Spleen (tissue), 3 donors: ENCODE results near the gene ADGRL3.

Experiments used
- POLR2A ChIP-seq, 3 donors: fragments of 450-650 bp; IDR thresholded peaks; one replicate each; pipeline ENCODE4 v1.5.1; 2017; ENCODE audit warnings: antibody characterized with exemption in 3 of 3, mild to moderate bottlenecking in 1 of 3
- POLR2AphosphoS5 ChIP-seq, 3 donors: sonication (generic); formaldehyde crosslinking; IDR thresholded peaks; one replicate each; pipeline ENCODE4 v1.5.1; 2017; ENCODE audit warnings: antibody characterized with exemption in 3 of 3

DNA sequence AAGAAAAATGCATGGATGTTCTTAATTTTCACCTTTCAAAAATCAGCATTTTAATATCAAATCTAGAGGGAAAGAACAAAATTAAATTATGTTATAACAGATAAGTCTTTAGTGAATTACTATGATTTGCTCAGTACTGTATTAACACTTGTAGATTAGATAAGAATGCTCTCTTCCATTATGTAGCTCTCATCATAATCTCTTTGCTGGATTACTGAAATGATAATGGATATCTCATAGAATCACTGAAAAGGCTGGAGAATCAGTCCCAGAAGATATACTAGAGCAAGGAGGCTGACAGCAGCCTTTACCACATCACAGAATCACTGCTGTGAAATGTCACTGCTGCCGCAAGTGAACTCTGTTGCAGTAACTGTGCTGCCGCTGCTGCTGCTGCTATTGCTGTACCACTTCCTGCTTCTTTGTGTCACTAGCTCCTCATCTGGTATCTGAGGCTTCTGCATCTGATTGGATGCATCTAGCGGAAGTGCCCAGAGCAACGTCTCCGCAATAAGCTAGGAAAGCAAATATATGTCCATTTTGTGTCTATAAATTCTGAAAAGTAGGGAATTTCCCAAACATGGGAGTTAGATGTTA, 738.2 kb downstream of the ADGRL3 start:
- TF ChIP-seq POLR2AphosphoS5 (IDR thresholded peaks at IDR 0.05) (no peak), POLR2A (IDR thresholded peaks at IDR 0.05) (no peak)
